Sigmoid colon (tissue), 4 donors: ENCODE measurements around the gene ASXL3.
A peak's percentile ranks its signal among the peaks of the same experiment; 100 is the strongest.

ENCODE experiments used
- CTCF ChIP-seq, 4 experiments: fragments of 450-650 bp in 3 of 4; fragments of 200-600 bp in 1 of 4; IDR thresholded peaks; one replicate each; pipeline ENCODE4 v1.5.1; 2016 to 2019; ENCODE audit warnings: antibody characterized with exemption in 4 of 4, mild to moderate bottlenecking in 3 of 4, moderate library complexity in 2 of 4
- EP300 ChIP-seq, 4 donors: sonication (generic); formaldehyde crosslinking; IDR thresholded peaks; one replicate each; pipeline ENCODE4 v1.6.1; 2017; ENCODE audit warnings: antibody characterized with exemption in 4 of 4
- POLR2A ChIP-seq, 2 donors: fragments of 450-650 bp; IDR thresholded peaks; one replicate each; pipeline ENCODE4 v1.6.1; 2016; ENCODE audit warnings: antibody characterized with exemption in 2 of 2, mild to moderate bottlenecking in 2 of 2, moderate library complexity in 2 of 2
- POLR2AphosphoS5 ChIP-seq, 4 donors: sonication (generic); formaldehyde crosslinking; IDR thresholded peaks; one replicate each; pipeline ENCODE4 v1.6.1; 2017; ENCODE audit warnings: antibody characterized with exemption in 4 of 4

GRCh38 chr18:33755931-33756560, 178.0 kb downstream of the ASXL3 start:
- TF ChIP-seq CTCF (IDR thresholded peaks at IDR 0.05) (no peak), POLR2A (IDR thresholded peaks at IDR 0.05) (no peak), EP300 (IDR thresholded peaks at IDR 0.05) (no peak), POLR2AphosphoS5 (IDR thresholded peaks at IDR 0.05) (peak in 1 of 4 donors; percentile 34)
